ENCODE data around the gene CACNB3.

Gene CACNB3

DNA sequence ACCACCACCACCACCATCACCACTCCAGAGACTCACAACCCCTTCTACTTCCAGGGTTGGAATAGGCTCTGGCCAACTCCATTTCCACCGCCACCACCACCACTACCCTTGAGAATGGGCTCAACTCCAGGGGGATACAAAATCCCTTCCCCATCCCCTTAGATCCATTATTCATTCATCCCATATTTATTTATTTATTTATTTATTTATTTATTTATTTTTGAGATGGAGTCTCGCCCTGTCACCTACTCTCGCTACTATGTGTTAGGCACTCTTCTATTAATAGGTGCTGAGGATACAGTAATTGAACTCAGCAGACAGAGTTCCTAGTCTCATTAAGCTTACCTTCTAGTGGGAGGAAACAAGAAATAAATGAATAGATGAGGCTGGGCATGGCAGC, 24.6 kb upstream of the CACNB3 start:
- Histone ChIP-seq H3K36me3 (ENCODE audit: control insufficient read depth, low read depth, low read length) (no peaks in the 10 kb centered on the region), H3K27ac (ENCODE audit: low read length) (no peak overlapping the region), H3K4me3 (ENCODE audit: low read length) (no peak overlapping the region), H3K27me3 (ENCODE audit: control insufficient read depth, insufficient read depth, low read length) (no peaks in the 10 kb centered on the region), H3K9me3 (ENCODE audit: control insufficient read depth, low read depth, low read length) (no peaks in the 10 kb centered on the region), H3K4me1 (ENCODE audit: control insufficient read depth, low read depth, low read length) (peaks cover 10% of the 10 kb centered on the region), H3K9ac (ENCODE audit: low read length) (no peak overlapping the region)

DNA sequence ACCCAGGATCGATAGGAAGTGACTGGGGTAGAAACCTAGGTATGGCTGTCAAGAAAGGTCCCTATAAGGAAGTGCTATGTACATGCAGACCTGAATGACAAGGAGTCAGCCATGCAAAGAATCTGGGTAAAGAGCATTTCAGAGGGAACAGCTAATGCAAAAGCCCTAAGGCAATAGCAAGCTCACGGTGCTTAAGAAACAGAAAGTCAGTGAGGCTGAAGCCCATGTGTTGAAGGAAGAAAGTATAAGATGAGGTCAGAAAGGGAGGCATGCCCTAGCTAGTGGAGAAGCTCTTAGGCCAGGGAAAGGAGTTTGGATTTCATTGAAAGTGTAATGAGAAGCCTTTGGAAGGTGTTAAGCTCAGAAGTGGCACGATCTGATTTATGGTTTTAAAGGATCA, 23.4 kb upstream of the CACNB3 start:
- no peak overlapping the region for H3K27ac ChIP-seq (ENCODE audit: low read length)

DNA sequence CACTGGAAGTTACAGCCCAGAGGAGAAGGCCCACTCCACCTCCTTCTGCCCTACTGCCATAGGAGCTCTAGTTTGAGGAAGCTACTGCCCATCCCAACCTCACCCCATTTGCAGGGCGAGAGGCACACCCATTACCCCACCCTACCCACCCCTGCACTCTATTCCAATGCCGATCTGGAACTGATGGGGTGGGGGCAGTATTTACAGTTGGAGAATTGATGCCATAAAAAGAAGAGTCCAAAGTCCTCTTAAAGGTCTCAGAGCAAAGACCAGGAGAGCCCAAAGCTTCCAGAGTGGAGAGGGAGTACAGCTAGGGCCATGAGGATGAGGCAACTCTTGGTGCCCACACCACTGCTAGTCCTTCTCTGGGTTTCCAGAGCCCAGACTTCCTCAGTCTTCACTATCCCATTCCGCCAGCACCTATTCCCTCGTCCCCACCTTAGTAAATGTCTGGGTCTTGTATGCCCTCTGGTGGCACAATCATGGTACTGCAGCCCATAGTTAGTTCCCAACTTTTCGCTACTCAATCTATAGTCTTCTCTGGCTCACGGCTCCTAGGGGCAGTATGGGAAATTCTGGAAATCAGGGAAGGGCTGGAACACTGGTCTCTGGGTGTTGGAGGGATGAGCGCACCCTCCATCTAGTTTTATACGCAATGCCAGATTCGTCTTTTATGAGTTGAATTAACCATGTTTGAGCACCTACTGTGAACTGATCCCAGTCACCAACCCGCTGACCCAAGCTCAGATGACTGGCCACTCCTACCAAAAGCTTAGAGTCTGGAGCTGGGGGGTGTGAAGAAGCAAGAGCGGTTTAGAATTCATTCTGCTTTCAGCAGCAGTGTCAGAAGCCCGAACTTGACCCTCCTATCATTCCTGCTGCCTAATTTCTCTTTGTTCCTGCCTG, 22.5 kb upstream of the CACNB3 start:
- Histone ChIP-seq H3K27ac (ENCODE audit: low read length) (no peak overlapping the region), H3K9ac (ENCODE audit: low read length) (no peak overlapping the region), H3K9me3 (ENCODE audit: control insufficient read depth, low read depth, low read length) (no peaks in the 10 kb centered on the region), H3K4me1 (ENCODE audit: control insufficient read depth, low read depth, low read length) (peaks cover 4% of the 10 kb centered on the region), H3K27me3 (ENCODE audit: control insufficient read depth, insufficient read depth, low read length) (no peaks in the 10 kb centered on the region), H3K4me3 (ENCODE audit: low read length) (peak overlapping the region; percentile 3), H3K36me3 (ENCODE audit: control insufficient read depth, low read depth, low read length) (no peaks in the 10 kb centered on the region)

More for the DNA sequence above, 23.4 kb upstream of the CACNB3 start:
- H3K36me3 ChIP-seq (ENCODE audit: control insufficient read depth, low read depth, low read length), result no peaks in the 10 kb centered on the region
- H3K4me1 ChIP-seq (ENCODE audit: control insufficient read depth, low read depth, low read length), result peaks cover 9% of the 10 kb centered on the region
- no peaks in the 10 kb centered on the region for H3K27me3 ChIP-seq (ENCODE audit: control insufficient read depth, insufficient read depth, low read length)
- no peaks in the 10 kb centered on the region for H3K9me3 ChIP-seq (ENCODE audit: control insufficient read depth, low read depth, low read length)
- H3K9ac ChIP-seq (ENCODE audit: low read length), result no peak overlapping the region
- H3K4me3 ChIP-seq (ENCODE audit: low read length), result no peak overlapping the region

DNA sequence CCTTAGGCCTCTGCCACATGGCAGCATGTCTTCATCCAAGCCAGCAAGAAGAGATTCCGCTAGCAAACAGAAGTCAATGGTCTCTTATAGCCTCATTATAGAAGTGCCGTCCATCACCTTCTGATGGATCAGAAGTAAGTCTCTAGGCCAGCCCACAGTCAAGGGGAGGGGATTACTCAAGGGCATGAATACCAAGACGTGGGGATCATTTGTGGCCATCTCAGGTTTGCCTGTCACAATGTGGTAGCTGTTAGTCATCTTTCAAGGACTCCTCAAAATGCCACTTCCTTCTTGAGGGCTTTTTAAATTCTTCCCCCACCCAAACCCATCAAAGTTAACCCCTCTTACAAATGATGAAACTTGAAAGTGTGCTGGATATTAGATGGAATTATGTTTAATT, 21.3 kb upstream of the CACNB3 start:
- no peaks in the 10 kb centered on the region for H3K9me3 ChIP-seq (ENCODE audit: control insufficient read depth, low read depth, low read length)
- H3K36me3 ChIP-seq (ENCODE audit: control insufficient read depth, low read depth, low read length), result no peaks in the 10 kb centered on the region
- no peak overlapping the region for H3K27ac ChIP-seq (ENCODE audit: low read length)
- H3K4me3 ChIP-seq (ENCODE audit: low read length), result no peak overlapping the region
- peaks cover 4% of the 10 kb centered on the region for H3K4me1 ChIP-seq (ENCODE audit: control insufficient read depth, low read depth, low read length)
- no peaks in the 10 kb centered on the region for H3K27me3 ChIP-seq (ENCODE audit: control insufficient read depth, insufficient read depth, low read length)
- H3K9ac ChIP-seq (ENCODE audit: low read length), result no peak overlapping the region

DNA sequence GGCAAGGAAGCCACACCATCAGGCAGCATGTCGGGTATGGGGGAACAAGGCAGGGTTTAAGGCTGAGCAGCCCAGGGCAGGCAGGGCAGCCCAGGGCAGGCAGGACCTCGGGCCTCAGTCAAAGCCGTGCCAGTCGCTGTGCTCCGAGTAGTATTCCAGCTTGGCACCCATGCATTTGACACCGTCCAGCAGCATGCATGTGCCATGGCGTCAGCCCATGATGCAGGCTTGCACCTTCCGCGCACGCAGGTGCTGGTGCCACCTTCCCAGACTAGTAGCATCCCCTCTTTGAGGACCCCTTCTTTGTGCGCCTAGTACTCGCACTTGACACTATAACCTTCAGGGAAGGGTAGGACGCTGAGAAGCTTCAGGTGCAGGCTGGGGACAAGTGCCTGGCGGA, 17.8 kb upstream of the CACNB3 start:
- H3K9ac ChIP-seq (ENCODE audit: low read length), result no peak overlapping the region
- no peaks in the 10 kb centered on the region for H3K27me3 ChIP-seq (ENCODE audit: control insufficient read depth, insufficient read depth, low read length)
- no peak overlapping the region for H3K4me3 ChIP-seq (ENCODE audit: low read length)

DNA sequence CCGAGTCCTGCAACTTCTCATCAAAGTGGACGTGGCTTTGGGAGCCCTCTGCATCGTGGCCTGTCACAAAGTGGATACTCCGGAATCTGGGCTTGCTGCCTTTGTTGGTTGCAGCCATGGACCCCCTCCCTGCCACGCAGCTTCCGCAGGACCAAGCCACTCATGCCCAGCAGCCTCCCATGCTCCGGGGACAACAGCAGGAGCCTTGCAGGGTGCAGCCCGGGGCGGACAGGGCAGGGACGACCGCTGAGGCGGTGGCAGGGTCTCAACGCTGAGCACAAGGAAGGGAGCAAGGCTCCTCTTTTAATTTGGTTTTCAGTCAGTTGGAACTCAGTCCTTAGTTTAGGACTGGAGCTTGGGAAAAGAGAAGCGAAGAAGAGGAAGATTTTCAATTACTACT, 17.3 kb upstream of the CACNB3 start:
- peaks cover 3% of the 10 kb centered on the region for H3K4me1 ChIP-seq (ENCODE audit: control insufficient read depth, low read depth, low read length)
- H3K27ac ChIP-seq (ENCODE audit: low read length), result no peak overlapping the region
- H3K9me3 ChIP-seq (ENCODE audit: control insufficient read depth, low read depth, low read length), result no peaks in the 10 kb centered on the region
- no peaks in the 10 kb centered on the region for H3K36me3 ChIP-seq (ENCODE audit: control insufficient read depth, low read depth, low read length)
- no peak overlapping the region for H3K4me3 ChIP-seq (ENCODE audit: low read length)
- no peaks in the 10 kb centered on the region for H3K27me3 ChIP-seq (ENCODE audit: control insufficient read depth, insufficient read depth, low read length)
- H3K9ac ChIP-seq (ENCODE audit: low read length), result no peak overlapping the region

More for the DNA sequence above, 17.8 kb upstream of the CACNB3 start:
- H3K4me1 ChIP-seq (ENCODE audit: control insufficient read depth, low read depth, low read length), result peaks cover 4% of the 10 kb centered on the region
- H3K27ac ChIP-seq (ENCODE audit: low read length), result no peak overlapping the region
- H3K9me3 ChIP-seq (ENCODE audit: control insufficient read depth, low read depth, low read length), result no peaks in the 10 kb centered on the region
- H3K36me3 ChIP-seq (ENCODE audit: control insufficient read depth, low read depth, low read length), result no peaks in the 10 kb centered on the region

DNA sequence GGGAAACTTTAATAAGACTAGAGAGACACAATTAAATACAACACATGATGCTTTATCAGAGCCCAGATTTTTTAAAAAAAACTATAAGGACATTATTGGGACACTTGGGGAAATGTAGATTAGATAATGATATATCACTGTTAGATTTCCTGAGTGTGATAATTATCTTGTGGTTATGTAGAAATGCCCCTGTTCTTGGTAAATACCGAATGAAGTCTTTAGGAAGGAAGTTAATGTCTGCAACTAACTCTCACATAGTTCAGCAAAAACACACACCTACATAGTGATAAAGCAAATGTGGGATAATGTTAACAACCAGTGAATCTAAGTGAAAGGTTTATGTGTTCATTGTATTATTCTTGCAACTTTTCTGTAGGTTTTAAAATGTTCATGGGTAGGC, 14.6 kb upstream of the CACNB3 start:
- Histone ChIP-seq H3K27ac (ENCODE audit: low read length) (no peak overlapping the region), H3K36me3 (ENCODE audit: control insufficient read depth, low read depth, low read length) (no peaks in the 10 kb centered on the region), H3K9ac (ENCODE audit: low read length) (no peak overlapping the region), H3K9me3 (ENCODE audit: control insufficient read depth, low read depth, low read length) (no peaks in the 10 kb centered on the region), H3K27me3 (ENCODE audit: control insufficient read depth, insufficient read depth, low read length) (no peaks in the 10 kb centered on the region), H3K4me1 (ENCODE audit: control insufficient read depth, low read depth, low read length) (no peaks in the 10 kb centered on the region), H3K4me3 (ENCODE audit: low read length) (no peak overlapping the region)

DNA sequence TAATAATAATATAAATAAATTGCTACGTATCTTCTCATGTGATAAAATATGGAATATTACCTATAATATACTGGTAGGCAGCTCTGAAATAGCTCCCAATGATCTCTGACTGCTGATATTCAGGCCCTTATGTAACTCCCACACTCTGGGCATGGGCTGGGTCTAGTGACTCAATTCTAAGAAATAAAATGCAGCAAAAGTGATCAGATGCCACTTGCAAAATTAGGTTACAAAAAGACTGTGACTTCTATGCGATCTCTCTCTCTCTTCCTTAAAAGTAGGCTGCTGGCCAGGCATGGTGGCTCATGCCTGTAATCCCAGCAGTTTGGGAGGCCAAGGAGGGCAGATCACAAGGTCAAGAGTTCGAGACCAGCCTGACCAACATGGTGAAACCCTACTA, 10.3 kb upstream of the CACNB3 start:
- Histone ChIP-seq H3K9me3 (ENCODE audit: control insufficient read depth, low read depth, low read length) (no peaks in the 10 kb centered on the region), H3K9ac (ENCODE audit: low read length) (no peak overlapping the region), H3K27me3 (ENCODE audit: control insufficient read depth, insufficient read depth, low read length) (peaks cover 14% of the 10 kb centered on the region), H3K36me3 (ENCODE audit: control insufficient read depth, low read depth, low read length) (no peaks in the 10 kb centered on the region), H3K4me1 (ENCODE audit: control insufficient read depth, low read depth, low read length) (peaks cover 5% of the 10 kb centered on the region), H3K27ac (ENCODE audit: low read length) (no peak overlapping the region), H3K4me3 (ENCODE audit: low read length) (no peak overlapping the region)

DNA sequence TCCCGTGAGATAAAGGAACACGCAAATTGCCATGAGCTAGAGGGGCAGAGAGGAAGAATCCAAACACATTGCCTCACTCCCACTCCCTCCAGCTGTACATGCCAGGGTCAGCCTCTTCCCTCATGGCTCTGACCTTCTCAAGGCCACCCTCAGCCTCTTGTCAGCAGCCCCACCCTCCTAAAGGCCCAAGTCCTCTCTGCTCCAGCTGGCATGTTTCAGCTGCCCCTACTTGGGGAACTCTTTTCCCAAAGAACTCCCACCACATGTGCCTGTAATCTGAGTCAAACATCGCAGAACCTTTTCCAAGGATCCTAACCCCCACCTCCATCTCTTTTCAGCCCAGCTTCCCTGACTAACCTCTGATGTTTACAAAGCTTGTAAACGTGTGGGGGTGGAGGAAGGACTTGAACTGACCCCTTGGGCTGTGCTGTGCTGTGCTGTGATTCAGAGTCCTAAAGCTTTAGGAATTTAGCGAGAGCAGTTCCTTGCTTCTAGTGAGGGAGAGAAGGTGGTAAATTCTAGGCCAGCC, 7.3 kb upstream of the CACNB3 start:
- no peaks in the 10 kb centered on the region for H3K36me3 ChIP-seq (ENCODE audit: control insufficient read depth, low read depth, low read length)
- peaks cover 7% of the 10 kb centered on the region for H3K4me1 ChIP-seq (ENCODE audit: control insufficient read depth, low read depth, low read length)
- no peaks in the 10 kb centered on the region for H3K9me3 ChIP-seq (ENCODE audit: control insufficient read depth, low read depth, low read length)
- no peak overlapping the region for H3K4me3 ChIP-seq (ENCODE audit: low read length)
- no peak overlapping the region for H3K9ac ChIP-seq (ENCODE audit: low read length)
- peaks cover 22% of the 10 kb centered on the region for H3K27me3 ChIP-seq (ENCODE audit: control insufficient read depth, insufficient read depth, low read length)
- no peak overlapping the region for H3K27ac ChIP-seq (ENCODE audit: low read length)

DNA sequence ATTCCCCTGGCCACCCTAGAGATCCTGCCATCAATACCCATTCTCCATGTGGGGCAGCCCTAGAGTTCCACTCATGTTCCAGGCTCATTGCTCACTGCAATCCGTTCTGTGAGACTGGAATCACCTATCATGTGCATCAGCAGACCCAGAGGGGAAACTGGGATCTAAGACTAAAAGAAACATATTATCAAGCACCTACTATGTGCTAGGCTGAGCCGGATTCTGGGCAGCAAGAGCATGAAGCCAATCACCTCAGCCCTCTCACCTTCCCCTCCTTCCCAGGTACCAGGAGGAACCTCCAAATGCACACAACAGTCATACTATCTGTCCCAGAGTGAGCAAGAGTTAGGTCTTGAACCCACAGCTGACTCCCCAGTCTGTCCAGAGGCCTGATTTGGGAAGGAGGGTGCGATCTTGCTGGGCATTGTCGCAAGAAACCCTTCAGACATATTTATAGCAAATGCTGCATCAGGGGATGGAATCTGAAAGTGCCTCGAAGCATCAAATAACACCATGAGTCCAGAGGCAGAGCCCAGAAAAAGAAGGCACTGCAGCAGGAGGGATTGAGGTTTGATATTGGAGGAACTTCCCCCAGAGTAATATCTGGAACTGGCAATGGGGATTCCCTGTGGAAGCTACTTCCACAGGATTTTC, 6.7 kb upstream of the CACNB3 start:
- Histone ChIP-seq H3K4me1 (ENCODE audit: control insufficient read depth, low read depth, low read length) (peaks cover 10% of the 10 kb centered on the region), H3K27ac (ENCODE audit: low read length) (no peak overlapping the region), H3K27me3 (ENCODE audit: control insufficient read depth, insufficient read depth, low read length) (peaks cover 28% of the 10 kb centered on the region), H3K36me3 (ENCODE audit: control insufficient read depth, low read depth, low read length) (no peaks in the 10 kb centered on the region), H3K4me3 (ENCODE audit: low read length) (no peak overlapping the region), H3K9me3 (ENCODE audit: control insufficient read depth, low read depth, low read length) (no peaks in the 10 kb centered on the region), H3K9ac (ENCODE audit: low read length) (no peak overlapping the region)

DNA sequence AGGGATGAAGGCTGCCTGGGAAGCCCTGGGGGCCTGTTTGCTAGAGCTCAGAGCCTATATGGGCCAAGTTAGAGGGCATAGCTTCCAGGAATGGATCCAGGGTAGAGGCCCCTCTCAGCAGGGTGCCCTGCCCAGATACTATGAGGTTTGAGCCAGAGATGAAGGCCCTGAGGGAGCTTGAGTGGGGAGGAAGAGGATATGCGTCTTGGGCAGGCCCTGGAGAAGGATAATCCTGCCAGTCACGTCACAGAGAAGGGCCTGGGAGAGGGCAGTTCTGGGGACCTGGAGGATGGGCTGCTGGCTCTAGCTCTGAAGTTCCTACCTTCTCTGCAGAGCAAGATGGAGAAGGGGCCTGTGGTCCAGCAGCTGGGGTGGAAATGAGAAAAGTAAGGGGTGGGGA, 5.9 kb upstream of the CACNB3 start:
- Histone ChIP-seq H3K9me3 (ENCODE audit: control insufficient read depth, low read depth, low read length) (no peaks in the 10 kb centered on the region), H3K36me3 (ENCODE audit: control insufficient read depth, low read depth, low read length) (no peaks in the 10 kb centered on the region), H3K4me1 (ENCODE audit: control insufficient read depth, low read depth, low read length) (peaks cover 12% of the 10 kb centered on the region), H3K9ac (ENCODE audit: low read length) (no peak overlapping the region), H3K27me3 (ENCODE audit: control insufficient read depth, insufficient read depth, low read length) (peaks cover 36% of the 10 kb centered on the region), H3K4me3 (ENCODE audit: low read length) (no peak overlapping the region), H3K27ac (ENCODE audit: low read length) (no peak overlapping the region)

Data from iPS-18a (cell line).